IMR-90 (cell line): ENCODE data around the gene TPM2. TPM values are rescaled to one million over a fixed set of nuclear protein-coding genes. Genes with fewer than 3 reads are reported as not detected.
A peak's percentile ranks its signal among the peaks of the same experiment; 100 is the strongest.

Experiments
- ATAC-seq: fragments of 200-7000 bp; cut with Tn5 transposase; 2 replicates; pipeline ENCODE4 v1.9.1; 2020; ENCODE audit warnings: low read depth, mild to moderate bottlenecking, moderate library complexity
- BruUV-seq: library from RNA; stranded (reverse); fragments of 400-500 nt; replicated peaks from 2 replicates; lab custom pipeline; 2021; lab: Mats Ljungman, UMichigan
- CTCF ChIA-PET: fragments of 300-600 bp; formaldehyde crosslinking; extraction: SDS; loops from one replicate; lab custom pipeline; 2021; ENCODE audit warnings: antibody characterized with exemption; lab: Yijun Ruan, JAX
- POLR2A ChIA-PET: fragments of 300-600 bp; sonication (Branson Sonifier 250); formaldehyde crosslinking; loops from one replicate; lab custom pipeline; 2022; ENCODE audit warnings: antibody characterized with exemption; ENCODE audit not compliant: unreplicated experiment; lab: Charles Lee
- DNase-seq: peaks from one replicate; pipeline ENCODE4 v3.0.0; 2013
- H2AFZ ChIP-seq: replicated peaks from 2 replicates; pipeline ENCODE3; 2013; ENCODE audit warnings: low read length, mild to moderate bottlenecking; ENCODE audit not compliant: poor library complexity
- H2AK5ac ChIP-seq: 2 replicates; pipeline ENCODE4 v1.6.1; 2013; ENCODE audit warnings: low read depth, low read length, inconsistent platforms
- H2AK9ac ChIP-seq: replicated peaks from 2 replicates; pipeline ENCODE3; 2013; ENCODE audit warnings: mild to moderate bottlenecking, low read depth, low read length, moderate library complexity; ENCODE audit not compliant: poor library complexity
- H2BK120ac ChIP-seq: 2 replicates; pipeline ENCODE4 v1.6.1; 2013; ENCODE audit warnings: low read depth, low read length, inconsistent platforms
- H2BK15ac ChIP-seq: 3 replicates; pipeline ENCODE4 v1.6.1; 2013; ENCODE audit warnings: low read depth, low read length, inconsistent platforms
- H2BK20ac ChIP-seq: 2 replicates; pipeline ENCODE4 v1.6.1; 2013; ENCODE audit warnings: low read depth, mild to moderate bottlenecking, inconsistent platforms, low read length, moderate library complexity
- H2BK5ac ChIP-seq: 2 replicates; pipeline ENCODE4 v1.6.1; 2013; ENCODE audit warnings: mild to moderate bottlenecking, low read depth, low read length, inconsistent platforms; ENCODE audit not compliant: poor library complexity, severe bottlenecking
- H3K14ac ChIP-seq: replicated peaks from 2 replicates; pipeline ENCODE4 v1.6.1; 2013; ENCODE audit warnings: low read depth, low read length, inconsistent platforms
- H3K18ac ChIP-seq: 2 replicates; pipeline ENCODE4 v1.6.1; 2013; ENCODE audit warnings: low read depth, low read length, control low read depth
- H3K23ac ChIP-seq: 2 replicates; pipeline ENCODE4 v1.6.1; 2013; ENCODE audit warnings: low read depth, low read length, inconsistent platforms
- H3K27ac ChIP-seq: 2 replicates; pipeline ENCODE4 v1.5.1; 2013; ENCODE audit warnings: mild to moderate bottlenecking, control low read depth, low read length; ENCODE audit not compliant: insufficient read depth
- H3K27me3 ChIP-seq: 2 replicates; pipeline ENCODE4 v1.6.1; 2013; ENCODE audit warnings: low read length; ENCODE audit not compliant: control insufficient read depth, insufficient read depth
- H3K36me3 ChIP-seq: 2 replicates; pipeline ENCODE4 v1.6.1; 2013; ENCODE audit warnings: low read length, mixed read lengths; ENCODE audit not compliant: control insufficient read depth, insufficient read depth
- H3K4ac ChIP-seq: 2 replicates; pipeline ENCODE4 v1.6.1; 2013; ENCODE audit warnings: low read depth, low read length, inconsistent platforms
- H3K4me1 ChIP-seq: 2 replicates; pipeline ENCODE4 v1.6.1; 2013; ENCODE audit warnings: low read length, mixed read lengths; ENCODE audit not compliant: control insufficient read depth, insufficient read depth
- H3K4me2 ChIP-seq: 2 replicates; pipeline ENCODE4 v1.6.1; 2013; ENCODE audit warnings: low read depth, mild to moderate bottlenecking, control low read depth, low read length, moderate library complexity
- H3K4me3 ChIP-seq: 2 replicates; pipeline ENCODE4 v1.5.1; 2013; ENCODE audit warnings: low read depth, mild to moderate bottlenecking, control low read depth, low read length, moderate library complexity; ENCODE audit not compliant: insufficient read depth
- H3K56ac ChIP-seq: 2 replicates; pipeline ENCODE4 v1.6.1; 2013; ENCODE audit warnings: low read length, inconsistent platforms; ENCODE audit not compliant: insufficient read depth; ENCODE audit errors: extremely low read depth
- H3K79me1 ChIP-seq, 2 experiments: 2 replicates each; pipeline ENCODE4 v1.6.1; 2013; ENCODE audit warnings: low read length in 2 of 2, inconsistent platforms in 1 of 2, low read depth in 1 of 2
- H3K9ac ChIP-seq: 2 replicates; pipeline ENCODE4 v1.6.1; 2013; ENCODE audit warnings: low read depth, low read length, control low read depth
- H3K9me1 ChIP-seq: 2 replicates; pipeline ENCODE4 v1.6.1; 2013; ENCODE audit warnings: low read length, inconsistent platforms; ENCODE audit not compliant: insufficient read depth
- H3K9me3 ChIP-seq: 2 replicates; pipeline ENCODE4 v1.6.1; 2013; ENCODE audit warnings: low read length; ENCODE audit not compliant: control insufficient read depth, insufficient read depth
- H4K20me1 ChIP-seq: 2 replicates; pipeline ENCODE4 v1.6.1; 2013; ENCODE audit warnings: low read length, inconsistent platforms; ENCODE audit not compliant: insufficient read depth
- H4K5ac ChIP-seq: 2 replicates; pipeline ENCODE4 v1.6.1; 2013; ENCODE audit warnings: mild to moderate bottlenecking, low read depth, low read length, control low read depth
- H4K8ac ChIP-seq, 2 experiments: 2 replicates each; pipeline ENCODE4 v1.6.1; 2013; ENCODE audit warnings: low read depth in 2 of 2, low read length in 2 of 2, control low read depth in 1 of 2, inconsistent platforms in 1 of 2
- H4K91ac ChIP-seq: 2 replicates; pipeline ENCODE4 v1.6.1; 2013; ENCODE audit warnings: low read depth, low read length, inconsistent platforms; ENCODE audit not compliant: insufficient read depth
- BHLHE40 ChIP-seq: fragments of 150-350 bp; IDR thresholded peaks from 2 replicates; pipeline ENCODE4 v1.6.1; 2016; ENCODE audit warnings: mild to moderate bottlenecking, low read depth, low read length
- CEBPB ChIP-seq: IDR thresholded peaks from 2 replicates; pipeline ENCODE4 v1.6.1; 2012; ENCODE audit warnings: low read depth, low read length, improper control_type of control experiment
- CHD1 ChIP-seq: IDR thresholded peaks from 2 replicates; pipeline ENCODE4 v1.6.1; 2012; ENCODE audit warnings: low read depth, low read length, improper control_type of control experiment
- CTCF ChIP-seq: conservative IDR thresholded peaks from 2 replicates; pipeline ENCODE4 v1.5.1; 2012; ENCODE audit warnings: mild to moderate bottlenecking, low read depth, low read length, improper control_type of control experiment
- ELK1 ChIP-seq: fragments of 150-350 bp; IDR thresholded peaks from 2 replicates; pipeline ENCODE4 v1.6.1; 2016; ENCODE audit warnings: low read depth, mild to moderate bottlenecking, low read length, moderate library complexity, borderline replicate concordance
- FOS ChIP-seq: fragments of 150-350 bp; IDR thresholded peaks from 2 replicates; pipeline ENCODE4 v1.6.1; 2016; ENCODE audit warnings: low read depth, low read length
- MAFK ChIP-seq: IDR thresholded peaks from 2 replicates; pipeline ENCODE4 v1.6.1; 2012; ENCODE audit warnings: low read depth, low read length, improper control_type of control experiment
- MXI1 ChIP-seq: IDR thresholded peaks from 2 replicates; pipeline ENCODE4 v1.6.1; 2012; ENCODE audit warnings: low read depth, mild to moderate bottlenecking, low read length, moderate library complexity, borderline replicate concordance
- NFE2L2 ChIP-seq: fragments of 150-350 bp; IDR thresholded peaks from 2 replicates; pipeline ENCODE4 v1.6.1; 2016; ENCODE audit warnings: low read depth, mild to moderate bottlenecking, low read length
- RAD21 ChIP-seq: IDR thresholded peaks from 2 replicates; pipeline ENCODE4 v1.6.1; 2012; ENCODE audit warnings: low read length, improper control_type of control experiment
- RCOR1 ChIP-seq: IDR thresholded peaks from 2 replicates; pipeline ENCODE4 v1.6.1; 2012; ENCODE audit warnings: mild to moderate bottlenecking, low read length, improper control_type of control experiment; ENCODE audit not compliant: insufficient replicate concordance
- SMC3 ChIP-seq: fragments of 150-350 bp; IDR thresholded peaks from 2 replicates; pipeline ENCODE4 v1.6.1; 2016; ENCODE audit warnings: low read depth, mild to moderate bottlenecking, antibody characterized with exemption, low read length, moderate library complexity
- WGBS, 2 experiments: methylation state at CpG; one replicate each; pipeline versions ENCODE4 v1.1.5 to v1.1.7; 2013; ENCODE audit warnings: missing lambda C conversion rate in 2 of 2; ENCODE audit not compliant: insufficient read length in 1 of 2; ENCODE audit errors: extremely low coverage in 2 of 2; 5-methylcytosine and 5-hydroxymethylcytosine counted together
- dilution Hi-C: fragments of 300-500 bp; cut with HindIII; formaldehyde crosslinking; loops from one replicate; pipeline ENCODE4 v1.14.3; 2018; ENCODE audit warnings: low sequenced_read_pairs; ENCODE audit not compliant: unreplicated experiment
- in situ Hi-C: fragments of 300-500 bp; cut with MboI; formaldehyde crosslinking; loops from 3 replicates; pipeline ENCODE4 v1.14.3; 2019; ENCODE audit warnings: low sequenced_read_pairs, inconsistent platforms, mixed read lengths
- intact Hi-C: fragments of 100-400 bp; cut with micrococcal nuclease; formaldehyde crosslinking; loops from 2 replicates; pipeline ENCODE4 v1.10.0; 2022
- polyA plus RNA-seq, 3 experiments: library from polyadenylated mRNA; depleted of rRNA; stranded (reverse); fragments of >200 nt; gene quantifications; 2 replicates each; pipeline ENCODE4 v1.2.3, GENCODE V29; 2012; ENCODE audit warnings: low replicate concordance in 1 of 3
- total RNA-seq: library from RNA; depleted of rRNA; stranded (reverse); fragments of >200 nt; gene quantifications from 2 replicates; pipeline ENCODE4 v1.2.3, GENCODE V29; 2012

The TPM2 gene
- total and polyA plus RNA-seq, 2 of the 4 experiments (the other 2 are of a cell fraction), result 960 to 2,500 TPM

GRCh38 chr9:35666045-35666444 is 23.7 kb downstream of the TPM2 start:
- H3K9me1 ChIP-seq, result peaks cover 29% of the 10 kb centered on the region
- ChIA-PET CTCF (interaction anchor here (0.6 to 1.5 kb wide), 2 partner anchors 12 to 49 kb away, joined by 3 to 5 read pairs; no protein-coding TSS in a partner anchor), POLR2A (no interaction called here)
- no peak overlapping the region for H3K4me3 ChIP-seq
- H2AK5ac ChIP-seq, result peak overlapping the region; percentile 12
- H2AFZ ChIP-seq, result no peak overlapping the region
- H4K91ac ChIP-seq, result peak overlapping the region; percentile 36; the same call in 1 of the 2 replicates
- peak overlapping the region; percentile 35 for H2BK20ac ChIP-seq
- H3K36me3 ChIP-seq, result no peaks in the 10 kb centered on the region
- H2AK9ac ChIP-seq, result peak overlapping the region; percentile 38
- H3K56ac ChIP-seq, result no peak overlapping the region
- intact Hi-C loops, result no loop called here
- no peak for ATAC-seq
- H3K23ac ChIP-seq, result peak overlapping the region; percentile 1; the same call in 1 of the 2 replicates
- no peaks in the 10 kb centered on the region for H3K9me3 ChIP-seq
- H2BK120ac ChIP-seq, result 0 out of 2 replicates have a peak overlapping the region, but pooled peaks have one; percentile 0
- no TSS peak for BruUV-seq
- H4K8ac ChIP-seq, result peak overlapping the region in 1 of 2 experiments; percentile 63; a peak in 1 of 4 replicates
- H3K4me1 ChIP-seq, result peaks cover 22% of the 10 kb centered on the region
- H2BK15ac ChIP-seq, result peak overlapping the region; percentile 46; the same call in 2 of the 3 replicates
- no CpG with 5 or more reads among the region's 1 CpG for WGBS, 2 experiments
- H3K27me3 ChIP-seq, result no peaks in the 10 kb centered on the region
- no peak overlapping the region; the same call in 1 of the 2 replicates for H3K18ac ChIP-seq
- peaks cover 23 to 41% of the 10 kb centered on the region in 2 experiments; a peak in 3 of 4 replicates for H3K79me1 ChIP-seq
- dilution Hi-C loops, result no loop called here
- H4K5ac ChIP-seq, result no peak overlapping the region
- in situ Hi-C loops, result no loop called here
- H3K4me2 ChIP-seq, result no peak overlapping the region; the same call in 1 of the 2 replicates
- H4K20me1 ChIP-seq, result no peaks in the 10 kb centered on the region
- H3K9ac ChIP-seq, result no peak overlapping the region
- no peak overlapping the region for H3K27ac ChIP-seq
- no peak for DNase-seq
- no peak for TF ChIP-seq RAD21
- TF ChIP-seq BHLHE40, result no peak
- TF ChIP-seq CEBPB, result no peak
- no peak for TF ChIP-seq NFE2L2
- TF ChIP-seq MAFK, result no peak
- TF ChIP-seq CTCF, result no peak
- no peak for TF ChIP-seq CHD1
- no peak for TF ChIP-seq FOS
- no peak for TF ChIP-seq ELK1
- TF ChIP-seq RCOR1, result no peak
- no peak for TF ChIP-seq MXI1
- no peak for TF ChIP-seq SMC3
- peak overlapping the region; percentile 12 for H3K4ac ChIP-seq
- no peak overlapping the region for H2BK5ac ChIP-seq
- 0 out of 2 replicates have a peak overlapping the region, but pooled peaks have one; percentile 0 for H3K14ac ChIP-seq
